H1 (cell line): ENCODE data around the gene PRPF4. TPM values are rescaled to one million over a fixed set of nuclear protein-coding genes. Genes with fewer than 3 reads are reported as not detected.

Experiments used
- CTCF ChIA-PET: fragments of 300-600 bp; sonication (Branson Sonifier 250); formaldehyde crosslinking; loops from one replicate; lab custom pipeline; 2021; ENCODE audit not compliant: partially characterized antibody; lab: Charles Lee
- POLR2A ChIA-PET: fragments of 300-600 bp; sonication (Branson Sonifier 250); formaldehyde crosslinking; loops from one replicate; lab custom pipeline; 2021; ENCODE audit warnings: inconsistent platforms; ENCODE audit not compliant: partially characterized antibody; lab: Charles Lee
- DNase-seq, 2 experiments: peaks; one replicate each; pipeline versions ENCODE4 v3.0.0 to v3.0.0-alpha.2; 2010 to 2022; ENCODE audit warnings: low spot score in 2 of 2, low read depth in 1 of 2, mixed read lengths in 1 of 2
- FAIRE-seq: peaks from 2 replicates; lab custom pipeline; 2011; peaks lifted over from hg19 to GRCh38; lab: Jason Lieb, UNC
- H2AFZ ChIP-seq: 2 replicates; pipeline ENCODE4 v1.8.1; 2012; ENCODE audit warnings: low read length, inconsistent platforms
- H2AK5ac ChIP-seq: 2 replicates; pipeline ENCODE4 v1.6.1; 2013; ENCODE audit warnings: low read depth, low read length
- H2BK120ac ChIP-seq: replicated peaks from 2 replicates; pipeline ENCODE3; 2013; ENCODE audit warnings: low read depth, low read length, inconsistent platforms
- H2BK12ac ChIP-seq: 2 replicates; pipeline ENCODE4 v1.6.1; 2013; ENCODE audit warnings: low read depth, low read length
- H2BK15ac ChIP-seq: 2 replicates; pipeline ENCODE4 v1.6.1; 2013; ENCODE audit warnings: low read length
- H2BK20ac ChIP-seq: 2 replicates; pipeline ENCODE4 v1.6.1; 2013; ENCODE audit warnings: low read length
- H2BK5ac ChIP-seq: 2 replicates; pipeline ENCODE4 v1.6.1; 2013; ENCODE audit warnings: low read depth, low read length
- H3K14ac ChIP-seq: 2 replicates; pipeline ENCODE4 v1.6.1; 2013; ENCODE audit warnings: inconsistent platforms; ENCODE audit not compliant: insufficient read length
- H3K18ac ChIP-seq: 2 replicates; pipeline ENCODE4 v1.6.1; 2013; ENCODE audit warnings: low read length; ENCODE audit errors: extremely low read depth
- H3K23ac ChIP-seq: 2 replicates; pipeline ENCODE4 v1.6.1; 2013; ENCODE audit warnings: inconsistent platforms; ENCODE audit not compliant: insufficient read length
- H3K23me2 ChIP-seq: 2 replicates; pipeline ENCODE4 v1.6.1; 2013; ENCODE audit warnings: low read depth, low read length
- H3K27ac ChIP-seq: 2 replicates; pipeline ENCODE4 v1.6.1; 2011; ENCODE audit warnings: low read depth, low read length, inconsistent platforms
- H3K27me3 ChIP-seq, 4 experiments: replicated peaks in 1 of 4; 1 replicate in 1 of 4; 2 replicates in 3 of 4; pipeline versions ENCODE4 v1.6.1 to v1.8.1; 2011 to 2013; ENCODE audit warnings: low read length in 3 of 4, mild to moderate bottlenecking in 3 of 4, inconsistent platforms in 2 of 4, mixed read lengths in 2 of 4, moderate library complexity in 1 of 4; ENCODE audit not compliant: control insufficient read depth in 3 of 4, insufficient read depth in 3 of 4; ENCODE audit errors: extremely low read depth in 1 of 4
- H3K36me3 ChIP-seq, 4 experiments: 2 replicates each; pipeline versions ENCODE4 v1.6.1 to v1.8.1; 2011 to 2013; ENCODE audit warnings: mild to moderate bottlenecking in 4 of 4, low read length in 3 of 4, moderate library complexity in 2 of 4, control low read depth in 1 of 4, inconsistent platforms in 1 of 4; ENCODE audit not compliant: insufficient read depth in 4 of 4, control insufficient read depth in 2 of 4
- H3K4ac ChIP-seq: replicated peaks from 2 replicates; pipeline ENCODE3; 2013; ENCODE audit warnings: low read length, low read depth, mixed read lengths, inconsistent platforms; ENCODE audit not compliant: insufficient read length
- H3K4me1 ChIP-seq, 4 experiments: replicated peaks in 1 of 4; 1 replicate in 1 of 4; 2 replicates in 3 of 4; pipeline versions ENCODE4 v1.6.1 to v1.8.1; 2011 to 2013; ENCODE audit warnings: low read length in 3 of 4, inconsistent platforms in 2 of 4, mixed read lengths in 1 of 4; ENCODE audit not compliant: insufficient read depth in 4 of 4, control insufficient read depth in 3 of 4
- H3K4me2 ChIP-seq, 2 experiments: 2 replicates each; pipeline versions ENCODE4 v1.6.1 to v1.8.1; 2011 to 2013; ENCODE audit warnings: low read depth in 2 of 2, low read length in 2 of 2, control low read depth in 1 of 2, inconsistent platforms in 1 of 2, mild to moderate bottlenecking in 1 of 2; ENCODE audit not compliant: insufficient read depth in 1 of 2
- H3K4me3 ChIP-seq, 4 experiments: fragments of 200-600, 300-600 bp in 1 of 4; sonication (generic), shearing (Covaris generic), sonication (Bioruptor Twin) in 1 of 4; 2 replicates each; pipeline versions ENCODE4 v1.5.1 to v1.8.1; 2011 to 2016; ENCODE audit warnings: low read length in 4 of 4, low read depth in 3 of 4, control low read depth in 2 of 4, inconsistent platforms in 2 of 4, mild to moderate bottlenecking in 2 of 4, mixed read lengths in 1 of 4, moderate library complexity in 1 of 4; ENCODE audit not compliant: insufficient read depth in 2 of 4; ENCODE audit errors: extremely low read depth in 1 of 4
- H3K56ac ChIP-seq: replicated peaks from 2 replicates; pipeline ENCODE3; 2013; ENCODE audit warnings: low read depth, mild to moderate bottlenecking, mixed read lengths, low read length, inconsistent platforms; ENCODE audit not compliant: insufficient read length
- H3K79me1 ChIP-seq: 2 replicates; pipeline ENCODE4 v1.6.1; 2013; ENCODE audit warnings: low read depth, low read length, control low read depth
- H3K79me2 ChIP-seq, 2 experiments: 2 replicates each; pipeline versions ENCODE4 v1.6.1 to v1.8.1; 2012 to 2013; ENCODE audit warnings: low read length in 2 of 2, mild to moderate bottlenecking in 2 of 2, inconsistent platforms in 1 of 2; ENCODE audit not compliant: insufficient read depth in 2 of 2, control insufficient read depth in 1 of 2
- H3K9ac ChIP-seq, 4 experiments: replicated peaks in 1 of 4; 1 replicate in 1 of 4; 2 replicates in 3 of 4; pipeline versions ENCODE4 v1.6.1 to v1.8.1; 2011 to 2013; ENCODE audit warnings: low read depth in 3 of 4, low read length in 3 of 4, control low read depth in 2 of 4, mild to moderate bottlenecking in 2 of 4, moderate library complexity in 2 of 4, inconsistent platforms in 1 of 4; ENCODE audit errors: extremely low read depth in 1 of 4
- H3K9me3 ChIP-seq, 2 experiments: 2 replicates each; pipeline versions ENCODE4 v1.6.1 to v1.8.1; 2012 to 2013; ENCODE audit warnings: mild to moderate bottlenecking in 2 of 2, moderate library complexity in 2 of 2, control low read depth in 1 of 2, inconsistent platforms in 1 of 2, low read depth in 1 of 2, low read length in 1 of 2, mixed read lengths in 1 of 2; ENCODE audit not compliant: insufficient read depth in 2 of 2
- H4K20me1 ChIP-seq, 2 experiments: replicated peaks in 1 of 2; 2 replicates each; pipeline versions ENCODE3 to v1.8.1; 2011 to 2013; ENCODE audit warnings: inconsistent platforms in 2 of 2, low read length in 2 of 2, mild to moderate bottlenecking in 1 of 2; ENCODE audit not compliant: insufficient read depth in 2 of 2, control insufficient read depth in 1 of 2
- H4K5ac ChIP-seq: 2 replicates; pipeline ENCODE4 v1.6.1; 2013; ENCODE audit warnings: low read length, low read depth, mixed read lengths, inconsistent platforms; ENCODE audit not compliant: insufficient read length
- H4K8ac ChIP-seq: 2 replicates; pipeline ENCODE4 v1.8.0; 2013; ENCODE audit warnings: mild to moderate bottlenecking, moderate library complexity, low read length, inconsistent platforms; ENCODE audit not compliant: insufficient read depth; ENCODE audit errors: extremely low read depth
- H4K91ac ChIP-seq: replicated peaks from 2 replicates; pipeline ENCODE3; 2013; ENCODE audit warnings: low read length, mixed read lengths, inconsistent platforms; ENCODE audit not compliant: insufficient read length
- BRCA1 ChIP-seq: IDR thresholded peaks from 2 replicates; pipeline ENCODE4 v1.6.1; 2012; ENCODE audit warnings: low read depth, low read length, improper control_type of control experiment
- CREB1 ChIP-seq: IDR thresholded peaks from 2 replicates; pipeline ENCODE4 v1.6.1; 2012; ENCODE audit warnings: inconsistent platforms
- CTBP2 ChIP-seq: IDR thresholded peaks from 2 replicates; pipeline ENCODE4 v1.7.0; 2011; ENCODE audit warnings: borderline replicate concordance, mild to moderate bottlenecking, moderate library complexity, mixed read lengths, low read length; ENCODE audit not compliant: insufficient read depth, insufficient read length
- JUND ChIP-seq: IDR thresholded peaks from 2 replicates; pipeline ENCODE4 v1.6.1; 2011; ENCODE audit warnings: mild to moderate bottlenecking, improper control_type of control experiment, low read length
- KDM1A ChIP-seq: fragments of 200-600, 300-600 bp; sonication (generic); IDR thresholded peaks from 2 replicates; pipeline ENCODE4 v1.7.1; 2016; ENCODE audit warnings: mild to moderate bottlenecking, low read length, borderline replicate concordance
- KDM5A ChIP-seq: fragments of 200-600 bp; IDR thresholded peaks from 2 replicates; pipeline ENCODE4 v1.7.1; 2012; ENCODE audit warnings: mild to moderate bottlenecking, low read length, inconsistent platforms, mixed read lengths
- NRF1 ChIP-seq: IDR thresholded peaks from 2 replicates; pipeline ENCODE4 v1.6.1; 2011; ENCODE audit warnings: mild to moderate bottlenecking, low read depth, low read length, improper control_type of control experiment
- PHF8 ChIP-seq: fragments of 200-600 bp; sonication (generic); conservative IDR thresholded peaks from 2 replicates; pipeline ENCODE4 v1.7.1; 2012; ENCODE audit warnings: low read depth, mild to moderate bottlenecking, inconsistent platforms, low read length, moderate library complexity
- RNF2 ChIP-seq: fragments of 200-900, 300-1000 bp; sonication (generic); IDR thresholded peaks from 2 replicates; pipeline ENCODE4 v1.7.1; 2016; ENCODE audit warnings: borderline replicate concordance, low read depth, mild to moderate bottlenecking, antibody characterized with exemption, low read length; ENCODE audit not compliant: poor library complexity, severe bottlenecking; ENCODE audit errors: missing control alignments
- SIN3A ChIP-seq, 2 experiments: IDR thresholded peaks in 1 of 2; conservative IDR thresholded peaks in 1 of 2; 2 replicates each; pipeline ENCODE4 v1.6.1; 2011 to 2012; ENCODE audit warnings: low read length in 2 of 2, improper control_type of control experiment in 1 of 2, low read depth in 1 of 2, mild to moderate bottlenecking in 1 of 2
- TAF7 ChIP-seq: optimal IDR thresholded peaks from 2 replicates; pipeline ENCODE3; 2011; ENCODE audit warnings: low read depth, mild to moderate bottlenecking, inconsistent platforms, low read length, moderate library complexity, borderline replicate concordance
- TBP ChIP-seq: IDR thresholded peaks from 2 replicates; pipeline ENCODE4 v1.6.1; 2011; ENCODE audit warnings: low read depth, low read length, improper control_type of control experiment
- WGBS, 2 experiments: shearing (Covaris generic) in 1 of 2; methylation state at CpG; one replicate each; pipeline versions ENCODE4 v1.1.6 to v1.1.7; 2013 to 2015; ENCODE audit warnings: low lambda C conversion rate in 2 of 2, mixed read lengths in 2 of 2, inconsistent platforms in 1 of 2, low coverage in 1 of 2, missing lambda C conversion rate in 1 of 2; ENCODE audit not compliant: insufficient replicate concordance in 2 of 2, insufficient coverage in 1 of 2, insufficient read length in 1 of 2; ENCODE audit errors: extremely low coverage in 1 of 2, missing lambda C conversion rate in 1 of 2; 5-methylcytosine and 5-hydroxymethylcytosine counted together
- polyA plus RNA-seq, 7 experiments: library from polyadenylated mRNA; depleted of rRNA in 3 of 7; stranded (reverse) in 5 of 7; unstranded in 2 of 7; fragments of >200 nt in 5 of 7; fragments of 200-250 nt in 2 of 7; gene quantifications; 1 replicate in 5 of 7; 2 replicates in 1 of 7; 4 replicates in 1 of 7; pipeline versions ENCODE4 v1.2.1 to v1.2.3, GENCODE V29; 2011 to 2013; ENCODE audit warnings: missing spikeins in 2 of 7, mixed read lengths in 2 of 7
- total RNA-seq: library from RNA; stranded (reverse); fragmentation: NEBNext Ultra II Directional; extraction: Animal tissue kit (Norgen Biotek cat#: 25700); gene quantifications from 2 replicates; pipeline ENCODE4 v1.2.1, GENCODE V29; 2021
- TF ChIP-seq, protein P1 (sequence below): IDR thresholded peaks from 2 replicates; pipeline ENCODE4 v1.6.1; 2011; ENCODE audit warnings: low read length, improper control_type of control experiment

Gene PRPF4
- total and polyA plus RNA-seq, 2 of the 8 experiments (the other 6 are each of a cell fraction or from before 2014, with no cell fraction given) = 15.2 to 33.4 TPM

- Histone ChIP-seq H3K18ac (no peak overlapping the region), H3K9ac (no peak overlapping the region), H4K8ac (peak overlapping the region; percentile 11; the same call in 1 of the 2 replicates), H2BK12ac (no peak overlapping the region), H3K4me2 (no peak overlapping the region), H3K4me3 (no peak overlapping the region), H4K5ac (no peak overlapping the region), H3K27me3 (no peaks in the 10 kb centered on the region), H2BK15ac (no peak overlapping the region), H2BK120ac (no peak overlapping the region), H3K4me1 (no peaks in the 10 kb centered on the region), H3K23me2 (no peaks in the 10 kb centered on the region), H3K56ac (no peak overlapping the region), H2AK5ac (no peak overlapping the region), H3K36me3 (no peaks in the 10 kb centered on the region; a peak in 1 of 8 replicates), H3K14ac (no peak overlapping the region), H3K4ac (no peak overlapping the region), H3K9me3 (no peaks in the 10 kb centered on the region), H4K20me1 (peaks cover 0 to 1% of the 10 kb centered on the region in 2 experiments), H3K79me2 (no peaks in the 10 kb centered on the region), H2AFZ (no peak overlapping the region), H3K23ac (no peak overlapping the region), H2BK20ac (no peak overlapping the region), H2BK5ac (no peak overlapping the region), H4K91ac (no peak overlapping the region), H3K27ac (no peak overlapping the region), H3K79me1 (no peaks in the 10 kb centered on the region; the same call in 1 of the 2 replicates)
- ChIA-PET CTCF (interaction anchor here (0.6 kb wide), 1 partner anchor 167 kb away, joined by 3 read pairs; no protein-coding TSS in a partner anchor), POLR2A (no interaction called here)
- WGBS, 2 experiments = 74% methylated on average over 4 of the region's 4 CpGs; no CpG with 5 or more reads in 1 of the 2 experiments
- no peak for FAIRE-seq
- no peak for DNase-seq
- TF ChIP-seq, protein P1, sequence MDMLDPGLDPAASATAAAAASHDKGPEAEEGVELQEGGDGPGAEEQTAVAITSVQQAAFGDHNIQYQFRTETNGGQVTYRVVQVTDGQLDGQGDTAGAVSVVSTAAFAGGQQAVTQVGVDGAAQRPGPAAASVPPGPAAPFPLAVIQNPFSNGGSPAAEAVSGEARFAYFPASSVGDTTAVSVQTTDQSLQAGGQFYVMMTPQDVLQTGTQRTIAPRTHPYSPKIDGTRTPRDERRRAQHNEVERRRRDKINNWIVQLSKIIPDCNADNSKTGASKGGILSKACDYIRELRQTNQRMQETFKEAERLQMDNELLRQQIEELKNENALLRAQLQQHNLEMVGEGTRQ = no peak
- no peak for TF ChIP-seq TBP
- no peak for TF ChIP-seq BRCA1
- TF ChIP-seq CTBP2 = no peak
- TF ChIP-seq NRF1 = no peak
- no peak for TF ChIP-seq KDM1A
- TF ChIP-seq PHF8 = no peak
- TF ChIP-seq JUND = no peak
- TF ChIP-seq SIN3A (conservative IDR thresholded peaks at IDR 0.05 in 1 of 2, IDR thresholded peaks at IDR 0.05 in 1 of 2; ENCODE audit: low read depth in 1 of 2, low read length in 2 of 2) = no peak
- TF ChIP-seq RNF2 = no peak
- no peak for TF ChIP-seq CREB1
- TF ChIP-seq TAF7 = no peak
- TF ChIP-seq KDM5A = no peak
Observed at GRCh38 chr9:113245894-113246293, 29.6 kb upstream of the PRPF4 start.
